ENCODE measurements around the gene ADAMTSL5.
A peak's percentile ranks its signal among the peaks of the same experiment; 100 is the strongest.
"Not testable (repeated sequence)": the region's sequence is repeated elsewhere in the genome, so short reads cannot be mapped to it uniquely, and the experiment has no call there.

Gene ADAMTSL5

GRCh38 chr19:1511318-1512317 is 1.2 kb downstream of the ADAMTSL5 start:
- DNase-seq (ENCODE audit: low spot score), result no peak

- no peak for DNase-seq (ENCODE audit: low spot score)
Measured at GRCh38 chr19:1510807-1511206, 2.0 kb downstream of the ADAMTSL5 start.

GRCh38 chr19:1510442-1510806 is 2.4 kb downstream of the ADAMTSL5 start:
- DNase-seq (ENCODE audit: low spot score), result no peak

- DNase-seq (ENCODE audit: low spot score), result no peak
Measured at GRCh38 chr19:1509602-1510441, 3.0 kb downstream of the ADAMTSL5 start.

GRCh38 chr19:1508507-1508856 is 4.3 kb downstream of the ADAMTSL5 start:
- DNase-seq (ENCODE audit: low spot score), result no peak

- DNase-seq (ENCODE audit: low spot score), result peak; percentile 99
Measured at GRCh38 chr19:1507763-1508506, 4.9 kb downstream of the ADAMTSL5 start.

- no peak for DNase-seq (ENCODE audit: low spot score)
Measured at GRCh38 chr19:1507192-1507660, 5.6 kb downstream of the ADAMTSL5 start.

- no peak for DNase-seq (ENCODE audit: low spot score)
Measured at GRCh38 chr19:1505991-1506881, 6.6 kb downstream of the ADAMTSL5 start.

GRCh38 chr19:1505012-1505411 is 7.8 kb downstream of the ADAMTSL5 start:
- DNase-seq (ENCODE audit: low spot score), result no peak

GRCh38 chr19:1503925-1504773 is 8.7 kb downstream of the ADAMTSL5 start:
- no peak for DNase-seq (ENCODE audit: low spot score)

GRCh38 chr19:1503089-1503924 is 9.5 kb downstream of the ADAMTSL5 start:
- peak; percentile 59 for DNase-seq (ENCODE audit: low spot score)

GRCh38 chr19:1502433-1503088 is 10.3 kb downstream of the ADAMTSL5 start:
- no peak for DNase-seq (ENCODE audit: low spot score)

GRCh38 chr19:1501200-1501595 is 11.6 kb downstream of the ADAMTSL5 start:
- no peak for DNase-seq (ENCODE audit: low spot score)

- DNase-seq (ENCODE audit: low spot score), result not testable (repeated sequence)
Measured at GRCh38 chr19:1499231-1499630, 13.6 kb downstream of the ADAMTSL5 start.

- DNase-seq (ENCODE audit: low spot score), result no peak
Measured at GRCh38 chr19:1497578-1498235, 15.1 kb downstream of the ADAMTSL5 start.

- DNase-seq (ENCODE audit: low spot score), result no peak
Measured at GRCh38 chr19:1496714-1497577, 15.9 kb downstream of the ADAMTSL5 start.

Measured in germinal center (tissue), 1 donor.